VCaP (cell line): ENCODE measurements around the gene MICU1.
A peak's percentile ranks its signal among the peaks of the same experiment; 100 is the strongest.

Experiments
- H3K27ac ChIP-seq: fragments of 450-650 bp; 2 replicates; pipeline ENCODE4 v1.5.1; 2017
- TF ChIP-seq, protein P1 (sequence below): fragments of 450-650 bp; conservative IDR thresholded peaks from 2 replicates; pipeline ENCODE4 v1.5.1; 2017; ENCODE audit warnings: mild to moderate bottlenecking, moderate library complexity

The MICU1 gene

DNA sequence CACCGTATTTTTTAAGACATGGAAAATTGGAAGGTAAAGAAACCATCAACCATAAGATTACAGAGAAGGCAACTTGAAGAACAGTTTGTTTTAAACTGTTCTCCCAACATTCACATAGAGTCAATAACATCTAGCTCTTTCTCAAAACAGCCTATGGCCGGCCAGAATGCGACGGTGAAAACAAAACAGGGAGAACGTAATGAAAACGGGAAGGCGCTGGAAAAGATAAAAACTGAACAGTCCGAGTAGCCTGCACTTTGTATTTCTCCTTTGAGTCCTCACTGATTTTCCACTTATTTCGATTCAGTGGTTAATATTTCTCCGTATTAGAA, 637 bp downstream of the MICU1 start:
- peak overlapping the region; percentile 80 for H3K27ac ChIP-seq
- TF ChIP-seq, protein P1, sequence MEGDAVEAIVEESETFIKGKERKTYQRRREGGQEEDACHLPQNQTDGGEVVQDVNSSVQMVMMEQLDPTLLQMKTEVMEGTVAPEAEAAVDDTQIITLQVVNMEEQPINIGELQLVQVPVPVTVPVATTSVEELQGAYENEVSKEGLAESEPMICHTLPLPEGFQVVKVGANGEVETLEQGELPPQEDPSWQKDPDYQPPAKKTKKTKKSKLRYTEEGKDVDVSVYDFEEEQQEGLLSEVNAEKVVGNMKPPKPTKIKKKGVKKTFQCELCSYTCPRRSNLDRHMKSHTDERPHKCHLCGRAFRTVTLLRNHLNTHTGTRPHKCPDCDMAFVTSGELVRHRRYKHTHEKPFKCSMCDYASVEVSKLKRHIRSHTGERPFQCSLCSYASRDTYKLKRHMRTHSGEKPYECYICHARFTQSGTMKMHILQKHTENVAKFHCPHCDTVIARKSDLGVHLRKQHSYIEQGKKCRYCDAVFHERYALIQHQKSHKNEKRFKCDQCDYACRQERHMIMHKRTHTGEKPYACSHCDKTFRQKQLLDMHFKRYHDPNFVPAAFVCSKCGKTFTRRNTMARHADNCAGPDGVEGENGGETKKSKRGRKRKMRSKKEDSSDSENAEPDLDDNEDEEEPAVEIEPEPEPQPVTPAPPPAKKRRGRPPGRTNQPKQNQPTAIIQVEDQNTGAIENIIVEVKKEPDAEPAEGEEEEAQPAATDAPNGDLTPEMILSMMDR: no peak

- TF ChIP-seq, protein P1: no peak
- H3K27ac ChIP-seq: no peak overlapping the region
Measured at GRCh38 chr10:72622271-72622670, 3.6 kb downstream of the MICU1 start.

- TF ChIP-seq, protein P1: no peak
- H3K27ac ChIP-seq: no peak overlapping the region
Measured at GRCh38 chr10:72616716-72617115, 9.2 kb downstream of the MICU1 start.

- TF ChIP-seq, protein P1: no peak
- H3K27ac ChIP-seq: no peak overlapping the region
Measured at GRCh38 chr10:72615970-72616369, 9.9 kb downstream of the MICU1 start.

DNA sequence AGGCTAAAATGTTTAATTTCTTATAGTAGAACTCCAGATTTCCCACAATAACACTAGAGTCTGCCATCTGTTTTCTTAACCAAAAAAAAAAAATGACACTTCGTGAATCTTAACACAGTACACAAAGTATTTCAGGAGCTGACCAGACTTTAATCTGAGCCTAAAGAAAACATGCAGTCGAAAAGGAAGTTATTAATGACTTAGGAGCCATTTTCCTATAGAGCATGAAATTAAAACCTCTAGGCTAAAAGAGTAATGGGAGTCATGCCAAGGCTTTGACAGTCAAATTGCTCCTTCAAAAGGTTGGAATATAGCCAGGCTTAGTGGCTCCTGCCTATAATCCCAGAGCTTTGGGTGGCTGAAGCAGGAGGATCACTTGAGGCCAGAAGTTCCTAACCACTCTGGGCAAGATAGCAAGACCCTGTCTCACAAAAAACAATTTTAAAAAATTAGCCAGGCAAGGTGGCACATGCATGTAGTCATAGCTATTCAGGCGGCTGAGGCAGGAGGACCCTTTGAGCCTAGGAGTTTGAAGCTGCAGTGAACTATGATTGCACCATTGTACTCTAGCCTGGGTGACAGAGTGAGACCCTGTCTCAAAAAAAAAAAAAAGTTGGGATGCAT, 13.6 kb downstream of the MICU1 start:
- TF ChIP-seq, protein P1: no peak
- H3K27ac ChIP-seq: peak overlapping the region; percentile 39

GRCh38 chr10:72611783-72612182, 14.1 kb downstream of the MICU1 start:
- peak overlapping the region; percentile 39 for H3K27ac ChIP-seq
- TF ChIP-seq, protein P1: no peak

- H3K27ac ChIP-seq: no peak overlapping the region
- TF ChIP-seq, protein P1: no peak
Measured at GRCh38 chr10:72610466-72610865, 15.4 kb downstream of the MICU1 start.
